ENCODE measurements around the gene JAKMIP3.

The JAKMIP3 gene

DNA sequence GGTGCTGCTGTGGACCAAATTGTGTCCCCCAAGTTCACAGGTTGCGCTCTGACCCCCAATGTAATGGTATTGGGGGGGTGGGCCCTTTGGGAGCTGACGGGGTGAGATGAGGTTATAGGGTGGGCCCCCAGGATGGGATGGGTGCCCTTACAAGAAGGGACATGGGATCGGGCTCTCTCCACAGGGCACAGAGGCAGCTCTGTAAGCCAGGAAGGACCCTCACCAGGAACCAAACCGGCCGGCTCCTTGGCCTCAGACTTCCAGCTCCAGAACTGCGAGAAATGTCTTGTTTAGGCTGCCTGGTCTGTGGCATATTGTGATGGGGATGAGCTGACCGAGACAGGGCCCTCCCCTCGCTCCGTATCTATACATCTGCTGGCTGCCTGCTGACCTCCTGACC lies 25.7 kb upstream of the JAKMIP3 start:
- Histone ChIP-seq H3K4me2 (ENCODE audit: low read depth, low read length, poor library complexity, severe bottlenecking) (no peak overlapping the region), H3K4me3 (ENCODE audit: insufficient read depth, low read length, poor library complexity, severe bottlenecking) (no peak overlapping the region), H3K9me2 (replicated peaks; ENCODE audit: insufficient read depth, low read length) (no peaks in the 10 kb centered on the region), H3K27me3 (ENCODE audit: low read length) (no peaks in the 10 kb centered on the region), H3K9ac (ENCODE audit: low read length) (no peak overlapping the region), H4K20me1 (ENCODE audit: low read depth, low read length) (no peaks in the 10 kb centered on the region), H3K27ac (ENCODE audit: low read depth, low read length) (no peak overlapping the region), H3K9me3 (ENCODE audit: insufficient read depth, low read length) (no peaks in the 10 kb centered on the region), H3K36me3 (ENCODE audit: low read length) (no peaks in the 10 kb centered on the region), H2AFZ (ENCODE audit: low read depth, low read length, severe bottlenecking) (no peak overlapping the region), H3F3A (ENCODE audit: insufficient read depth) (no peaks in the 10 kb centered on the region), H3K79me2 (ENCODE audit: insufficient read depth, low read length) (no peaks in the 10 kb centered on the region)
- TF ChIP-seq EZH2phosphoT487 (conservative IDR thresholded peaks at IDR 0.05; ENCODE audit: low read length) (no peak), CTCF (IDR thresholded peaks at IDR 0.05; ENCODE audit: insufficient read depth, low read length, poor library complexity, severe bottlenecking) (no peak)

DNA sequence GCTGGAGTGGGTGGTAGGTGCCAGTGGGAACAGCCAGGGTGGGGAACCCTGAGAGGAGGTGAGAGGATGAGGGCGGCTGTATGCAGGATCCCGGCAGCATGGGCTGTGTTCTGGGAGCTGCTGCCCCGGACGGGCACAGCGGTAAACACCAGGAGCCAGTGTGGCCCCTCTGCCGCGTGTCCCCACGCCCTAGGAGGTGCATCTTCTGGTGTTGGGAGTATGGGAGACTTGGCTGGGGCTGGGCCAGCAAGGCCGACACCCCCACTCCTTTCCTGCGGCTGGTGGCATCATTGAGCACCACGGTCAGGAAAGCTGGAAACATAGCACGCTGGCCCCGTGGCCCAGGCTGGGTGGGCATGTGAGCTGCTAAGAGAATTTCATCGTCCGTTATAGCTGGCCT lies 24.4 kb upstream of the JAKMIP3 start:
- Histone ChIP-seq H4K20me1 (ENCODE audit: low read depth, low read length) (no peaks in the 10 kb centered on the region), H3K9me3 (ENCODE audit: insufficient read depth, low read length) (no peaks in the 10 kb centered on the region), H2AFZ (ENCODE audit: low read depth, low read length, severe bottlenecking) (no peak overlapping the region), H3K9me2 (replicated peaks; ENCODE audit: insufficient read depth, low read length) (no peaks in the 10 kb centered on the region), H3K9ac (ENCODE audit: low read length) (no peak overlapping the region), H3K27me3 (ENCODE audit: low read length) (no peaks in the 10 kb centered on the region), H3K4me2 (ENCODE audit: low read depth, low read length, poor library complexity, severe bottlenecking) (no peak overlapping the region), H3K27ac (ENCODE audit: low read depth, low read length) (no peak overlapping the region), H3K79me2 (ENCODE audit: insufficient read depth, low read length) (no peaks in the 10 kb centered on the region), H3K4me3 (ENCODE audit: insufficient read depth, low read length, poor library complexity, severe bottlenecking) (no peak overlapping the region), H3K36me3 (ENCODE audit: low read length) (no peaks in the 10 kb centered on the region), H3F3A (ENCODE audit: insufficient read depth) (no peaks in the 10 kb centered on the region)
- TF ChIP-seq EZH2phosphoT487 (conservative IDR thresholded peaks at IDR 0.05; ENCODE audit: low read length) = no peak
- no peak for TF ChIP-seq CTCF (IDR thresholded peaks at IDR 0.05; ENCODE audit: insufficient read depth, low read length, poor library complexity, severe bottlenecking)

- H2AFZ ChIP-seq (ENCODE audit: low read depth, low read length, severe bottlenecking) = no peak overlapping the region
- H3K9ac ChIP-seq (ENCODE audit: low read length) = no peak overlapping the region
- no peak overlapping the region for H3K4me2 ChIP-seq (ENCODE audit: low read depth, low read length, poor library complexity, severe bottlenecking)
- no peak overlapping the region for H3K27ac ChIP-seq (ENCODE audit: low read depth, low read length)
- no peaks in the 10 kb centered on the region for H3K27me3 ChIP-seq (ENCODE audit: low read length)
- no peaks in the 10 kb centered on the region for H3F3A ChIP-seq (ENCODE audit: insufficient read depth)
- H3K9me2 ChIP-seq (replicated peaks; ENCODE audit: insufficient read depth, low read length) = no peaks in the 10 kb centered on the region
- H4K20me1 ChIP-seq (ENCODE audit: low read depth, low read length) = no peaks in the 10 kb centered on the region
- no peaks in the 10 kb centered on the region for H3K36me3 ChIP-seq (ENCODE audit: low read length)
- TF ChIP-seq CTCF (IDR thresholded peaks at IDR 0.05; ENCODE audit: insufficient read depth, low read length, poor library complexity, severe bottlenecking) (no peak), EZH2phosphoT487 (conservative IDR thresholded peaks at IDR 0.05; ENCODE audit: low read length) (no peak)
- H3K79me2 ChIP-seq (ENCODE audit: insufficient read depth, low read length) = no peaks in the 10 kb centered on the region
- H3K4me3 ChIP-seq (ENCODE audit: insufficient read depth, low read length, poor library complexity, severe bottlenecking) = no peak overlapping the region
- H3K9me3 ChIP-seq (ENCODE audit: insufficient read depth, low read length) = no peaks in the 10 kb centered on the region
Measured at GRCh38 chr10:132043861-132044695, 21.7 kb upstream of the JAKMIP3 start.
